ENCODE results near the gene TIMM10.

TIMM10 gene

DNA sequence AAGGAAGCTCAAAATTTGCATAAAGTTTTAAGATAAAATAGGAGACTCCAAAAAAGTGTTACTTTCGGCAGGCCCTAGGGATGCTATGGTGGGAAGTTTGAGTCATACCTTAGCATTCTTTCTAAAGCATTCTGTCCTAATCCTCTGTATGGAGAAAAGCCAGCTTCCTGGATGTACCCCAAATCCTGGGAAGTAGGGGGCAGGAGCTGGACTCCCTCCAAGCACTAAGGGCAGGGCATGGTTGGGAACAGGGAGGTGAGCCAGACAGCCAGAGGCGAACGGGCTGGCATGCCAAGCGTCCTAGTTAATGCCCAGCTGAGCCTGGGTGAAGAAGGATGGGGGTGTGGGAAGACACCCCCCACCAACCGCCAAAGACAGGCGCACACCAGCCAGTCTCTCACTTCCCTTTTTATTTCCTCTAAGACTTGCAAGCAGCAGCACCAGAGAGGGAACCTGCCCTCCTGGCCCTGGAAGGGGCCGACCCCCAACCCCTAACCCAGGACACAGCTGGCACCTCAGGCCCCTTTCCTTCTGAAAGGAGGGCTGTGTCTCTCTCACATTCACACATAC is 46.3 kb downstream of the TIMM10 start:
- no peak for DNase-seq (ENCODE audit: low read depth in 2 of 2)

DNA sequence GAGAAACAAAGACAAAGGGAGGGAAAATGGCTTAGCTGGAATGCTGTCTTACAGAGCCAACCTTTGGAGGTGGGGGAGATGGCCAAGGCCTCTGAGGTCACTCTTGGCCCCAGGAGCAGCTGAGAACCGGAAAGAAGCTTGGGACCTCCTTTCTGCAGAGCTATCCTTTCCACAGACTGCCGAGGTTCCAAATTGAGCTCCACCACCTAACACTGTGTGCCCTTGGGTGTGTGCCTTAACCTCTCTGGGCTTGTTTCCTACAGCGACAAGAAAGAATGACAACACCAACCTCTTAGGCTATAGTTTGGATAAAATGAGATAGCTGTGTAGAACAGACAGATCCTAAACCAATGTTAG is 47.0 kb downstream of the TIMM10 start:
- no peak for DNase-seq (ENCODE audit: low read depth in 2 of 2)

DNA sequence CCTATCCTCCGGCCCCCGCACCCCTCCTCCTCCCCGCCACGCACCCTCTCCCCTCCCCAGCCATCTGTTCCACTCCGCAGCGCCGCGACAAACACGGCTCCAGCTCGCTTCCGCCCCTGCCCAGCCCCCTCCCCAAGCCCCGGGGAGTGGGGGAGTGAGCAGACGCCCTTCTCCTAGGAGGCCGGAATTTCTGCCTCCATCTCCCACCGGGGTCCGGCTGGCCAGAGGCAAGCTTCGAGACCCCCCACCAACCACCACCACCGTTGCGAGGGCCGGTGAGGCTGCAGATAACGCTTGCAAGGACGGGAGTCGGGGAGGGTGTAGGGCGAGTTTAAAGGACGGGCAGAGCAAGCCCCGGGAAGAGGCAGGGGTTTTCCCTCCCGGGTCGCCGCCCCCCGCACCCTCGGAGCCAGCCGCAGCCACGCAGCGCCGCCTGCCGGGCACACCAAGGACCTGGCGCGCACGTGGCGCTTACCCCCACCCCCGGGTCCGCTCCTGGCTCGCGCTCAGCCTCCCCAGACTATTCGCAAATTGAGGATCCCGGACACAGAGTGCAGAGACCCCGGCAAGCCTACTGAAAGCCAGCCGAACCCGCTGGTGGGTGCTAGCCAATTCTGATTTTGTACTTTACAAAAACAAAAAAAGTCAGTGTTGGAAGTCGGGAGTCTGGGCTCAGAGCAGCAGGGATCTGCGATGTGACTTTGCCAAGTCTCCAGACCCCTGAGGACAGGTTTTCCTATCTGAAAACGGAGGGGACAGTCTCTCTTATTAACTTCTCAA is 47.6 kb downstream of the TIMM10 start:
- DNase-seq (ENCODE audit: low read depth in 2 of 2), result peak; percentile 58 to 63

DNA sequence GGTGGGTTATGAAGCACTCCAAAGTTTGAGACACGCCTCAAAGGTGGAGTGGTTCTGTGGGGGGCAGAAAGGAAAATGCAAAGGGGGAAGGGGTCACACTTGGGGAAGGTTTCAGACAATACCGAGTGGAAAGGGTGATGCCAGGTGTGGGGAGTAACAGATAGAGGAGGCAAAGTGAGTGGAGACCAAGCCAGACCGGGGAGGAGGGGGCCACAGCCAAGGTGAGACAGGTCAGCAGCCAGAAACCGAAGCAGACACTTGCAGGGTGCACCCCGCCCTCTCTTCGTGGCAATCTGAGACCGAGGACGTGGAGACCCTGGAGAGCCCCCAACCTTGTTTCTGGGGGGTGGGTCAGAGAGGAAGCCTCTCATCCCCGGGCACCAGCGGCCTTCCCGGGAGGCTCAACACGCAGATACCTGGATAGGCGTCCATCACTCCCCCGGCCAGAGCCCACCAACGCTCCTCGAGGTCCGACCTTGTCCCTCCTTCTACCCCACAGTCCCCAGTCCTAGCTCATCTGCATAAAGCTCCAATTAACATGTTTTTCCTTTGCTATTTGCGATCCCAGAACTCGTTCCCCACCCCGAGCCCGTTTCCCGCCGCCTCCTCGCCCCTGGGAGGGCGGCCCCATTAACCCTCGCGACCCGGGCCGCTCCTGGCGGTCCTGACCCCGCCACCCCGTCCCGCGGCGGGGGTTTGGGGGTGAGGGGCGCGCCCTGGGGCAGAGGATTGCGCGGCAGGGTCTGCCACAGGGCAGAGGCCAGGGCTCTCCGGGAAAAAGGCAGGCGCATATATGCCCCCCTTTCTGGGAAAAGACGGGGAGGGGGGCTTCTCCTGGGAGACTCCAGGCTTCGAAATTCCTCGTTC is 48.4 kb downstream of the TIMM10 start:
- DNase-seq (ENCODE audit: low read depth in 2 of 2), result no peak

DNA sequence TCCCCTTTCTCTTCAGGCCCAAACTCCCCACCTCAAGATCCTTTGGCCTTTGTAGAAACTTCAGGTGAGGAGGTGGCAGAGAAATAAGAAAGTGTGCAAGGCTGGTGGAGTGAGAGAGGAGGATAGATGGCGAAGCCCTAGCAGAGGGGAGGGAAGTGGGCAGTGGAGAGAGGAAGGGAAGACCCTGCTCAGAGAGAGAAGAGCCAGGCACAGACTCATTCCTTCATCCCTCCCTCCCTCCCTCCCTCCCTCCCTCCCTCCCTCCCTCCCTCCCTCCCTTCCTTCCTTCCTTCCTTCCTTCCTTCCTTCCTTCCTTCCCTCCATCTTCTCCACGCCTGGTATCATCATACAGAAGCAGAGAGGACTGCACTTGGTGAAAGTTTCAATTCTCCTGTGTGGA is 49.2 kb downstream of the TIMM10 start:
- no peak for DNase-seq (ENCODE audit: low read depth in 2 of 2)

DNA sequence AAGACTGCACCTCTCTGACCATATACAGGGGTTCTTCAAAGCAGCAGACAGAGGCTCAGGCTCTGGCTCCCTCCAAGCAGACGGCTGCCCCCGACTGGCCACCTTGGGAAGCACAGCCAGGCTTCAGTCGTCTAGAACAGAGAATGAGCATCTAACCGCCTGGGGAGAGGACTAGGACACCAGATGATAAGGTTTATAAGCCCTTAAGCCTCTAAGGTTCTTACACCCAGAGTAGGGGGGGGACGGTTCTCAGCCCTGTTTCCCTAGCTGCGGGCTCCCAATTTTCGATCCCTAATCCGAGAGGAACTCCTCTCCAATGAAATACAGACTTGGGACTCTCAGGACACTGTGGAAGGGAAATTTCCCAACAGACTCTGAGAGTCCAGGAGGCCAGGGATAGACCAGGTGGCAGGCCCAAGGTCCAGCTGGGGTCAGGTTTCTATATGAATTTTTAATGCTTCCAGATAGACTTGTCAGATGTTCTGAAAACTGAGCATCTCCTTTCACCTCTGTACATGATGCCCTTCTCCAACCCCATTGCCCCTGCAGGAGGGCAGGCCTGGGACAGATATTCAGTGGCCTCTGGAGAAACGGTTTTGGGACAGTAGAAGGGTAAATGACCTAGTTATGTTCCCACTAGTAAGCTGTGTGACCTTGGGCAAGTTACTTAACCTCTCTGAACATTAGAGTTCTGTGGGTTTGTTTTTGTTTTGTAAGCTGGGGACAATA is 50.0 kb downstream of the TIMM10 start:
- peak; percentile 69 to 81 for DNase-seq (ENCODE audit: low read depth in 2 of 2)

DNA sequence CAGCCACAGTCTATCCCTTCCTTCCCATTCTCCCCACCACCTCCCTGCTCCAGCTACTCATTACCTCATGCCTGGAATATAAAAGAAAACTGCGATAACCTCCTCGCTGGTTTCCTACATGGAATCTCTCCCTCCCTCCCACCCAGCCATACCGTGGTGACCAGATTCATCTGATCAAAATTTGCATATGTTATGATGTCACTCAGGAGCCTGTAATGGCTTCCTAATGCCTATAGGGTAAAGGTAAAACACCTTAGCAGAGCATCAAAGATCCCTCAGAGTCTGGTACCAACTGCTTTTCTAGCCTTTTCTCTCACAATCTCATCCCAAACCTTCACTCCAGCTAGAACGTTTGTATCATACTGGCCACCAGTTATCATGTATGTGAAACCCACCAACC is 50.6 kb downstream of the TIMM10 start:
- no peak for DNase-seq (ENCODE audit: low read depth in 2 of 2)

DNA sequence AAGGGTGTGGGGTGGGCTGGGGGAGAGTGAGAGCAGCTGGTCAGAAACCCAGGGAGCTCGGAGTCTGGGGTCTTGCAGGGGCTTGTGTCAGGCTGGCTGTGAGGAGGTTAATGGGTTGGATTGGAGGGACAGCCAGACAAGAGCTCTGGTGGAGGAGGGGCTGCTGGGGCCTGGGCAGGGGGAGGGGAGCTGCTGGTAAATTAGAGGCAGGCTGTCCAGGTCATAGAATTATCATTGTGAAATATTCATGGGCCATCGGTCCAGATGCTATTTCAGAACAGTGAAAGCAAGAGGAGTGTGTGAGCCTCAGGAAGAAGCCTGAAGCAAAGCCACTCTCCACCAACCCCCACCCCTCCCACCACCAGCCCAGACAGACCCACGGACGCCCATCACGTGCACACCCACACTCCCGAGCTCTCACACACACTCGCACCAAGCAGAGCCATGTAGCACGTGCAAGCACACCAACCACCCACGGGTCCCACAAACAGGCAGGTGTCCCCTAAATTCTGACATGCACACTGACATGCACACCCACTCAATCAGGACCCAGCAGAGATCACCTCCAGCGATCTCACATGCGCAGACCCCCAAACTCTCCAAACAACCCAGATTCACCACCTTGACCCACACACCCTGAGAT is 51.4 kb downstream of the TIMM10 start:
- no peak for DNase-seq (ENCODE audit: low read depth in 2 of 2)
